NT2/D1 (cell line): ENCODE measurements around the gene CFLAR.
A peak's percentile ranks its signal among the peaks of the same experiment; 100 is the strongest.
"Not testable (repeated sequence)": the region's sequence is repeated elsewhere in the genome, so short reads cannot be mapped to it uniquely, and the experiment has no call there.

ENCODE experiments used
- DNase-seq: peaks from one replicate; pipeline ENCODE4 v3.0.0-alpha.2; 2011; ENCODE audit warnings: low read depth, low spot score
- H3K27me3 ChIP-seq: 2 replicates; pipeline ENCODE4 v1.6.0; 2011; ENCODE audit warnings: mild to moderate bottlenecking; ENCODE audit not compliant: insufficient read length, insufficient read depth
- H3K36me3 ChIP-seq: 2 replicates; pipeline ENCODE4 v1.6.1; 2011; ENCODE audit warnings: mild to moderate bottlenecking, low read length, mixed read lengths; ENCODE audit not compliant: insufficient read depth, insufficient read length
- H3K4me1 ChIP-seq: 2 replicates; pipeline ENCODE4 v1.5.1; 2011; ENCODE audit not compliant: insufficient read depth, insufficient read length
- H3K4me3 ChIP-seq: 2 replicates; pipeline ENCODE4 v1.5.1; 2011; ENCODE audit warnings: low read depth; ENCODE audit not compliant: insufficient read length
- H3K9ac ChIP-seq: 2 replicates; pipeline ENCODE4 v1.6.0; 2011; ENCODE audit warnings: low read depth; ENCODE audit not compliant: insufficient read length
- H3K9me3 ChIP-seq: 2 replicates; pipeline ENCODE4 v1.5.1; 2011; ENCODE audit warnings: mild to moderate bottlenecking, low read length; ENCODE audit not compliant: insufficient read depth
- SUZ12 ChIP-seq: IDR thresholded peaks from 2 replicates; pipeline ENCODE4 v1.6.1; 2011; ENCODE audit not compliant: insufficient read length, insufficient read depth; ENCODE audit errors: extremely low read depth
- YY1 ChIP-seq: IDR thresholded peaks from 2 replicates; pipeline ENCODE4 v1.6.1; 2011; ENCODE audit not compliant: insufficient read length, insufficient read depth
- ZNF274 ChIP-seq: IDR thresholded peaks from 2 replicates; pipeline ENCODE4 v1.6.1; 2011; ENCODE audit warnings: mild to moderate bottlenecking, low read depth, low read length

CFLAR gene

DNA sequence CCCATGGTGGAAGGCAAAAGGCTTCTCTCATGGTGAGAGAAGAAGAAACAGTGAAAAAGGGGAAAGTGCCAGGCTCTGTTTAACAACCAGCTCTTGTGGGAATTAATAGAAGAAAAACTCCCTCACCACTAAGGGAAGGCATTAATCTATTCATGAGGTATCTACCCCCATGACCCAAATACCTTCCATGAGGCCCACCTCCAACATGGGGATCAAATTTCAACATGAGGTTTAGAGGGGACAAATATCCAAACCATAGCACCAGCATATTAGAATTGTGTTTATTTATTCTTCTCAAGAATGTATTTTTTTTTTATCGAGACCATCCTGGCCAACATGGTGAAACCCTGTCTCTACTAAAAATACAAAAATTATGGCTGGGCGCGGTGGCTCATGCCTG is 4.9 kb upstream of the CFLAR start:
- H3K4me1 ChIP-seq, result peaks cover 3% of the 10 kb centered on the region
- no peak for DNase-seq
- TF ChIP-seq ZNF274, result no peak
- no peak for TF ChIP-seq YY1
- no peak for TF ChIP-seq SUZ12
- H3K27me3 ChIP-seq, result no peaks in the 10 kb centered on the region
- H3K36me3 ChIP-seq, result no peaks in the 10 kb centered on the region
- no peak overlapping the region for H3K4me3 ChIP-seq
- H3K9ac ChIP-seq, result no peak overlapping the region
- no peaks in the 10 kb centered on the region for H3K9me3 ChIP-seq

DNA sequence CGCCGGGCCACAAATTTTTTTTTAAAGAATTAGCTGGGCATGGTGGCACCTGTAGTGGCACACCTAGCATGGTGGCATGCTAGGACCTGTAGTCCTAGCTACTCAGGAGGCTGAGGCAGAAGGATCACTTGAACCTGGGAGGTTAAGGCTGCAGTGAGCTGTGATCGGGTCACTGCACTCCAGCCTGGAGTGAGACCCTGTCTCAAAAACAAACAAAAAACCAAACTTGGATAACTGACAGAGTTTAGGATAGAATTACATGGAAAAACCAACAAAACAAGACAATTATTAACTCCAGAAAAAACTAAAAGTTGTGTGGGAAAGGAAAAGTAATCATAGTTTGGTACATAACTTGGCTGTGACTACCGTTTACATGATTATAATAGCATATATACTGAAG is 1.6 kb upstream of the CFLAR start:
- no peaks in the 10 kb centered on the region for H3K36me3 ChIP-seq
- H3K9me3 ChIP-seq, result no peaks in the 10 kb centered on the region
- H3K4me1 ChIP-seq, result peaks cover 3% of the 10 kb centered on the region
- H3K4me3 ChIP-seq, result no peak overlapping the region
- no peak for DNase-seq
- no peak overlapping the region for H3K9ac ChIP-seq
- TF ChIP-seq ZNF274, result no peak
- no peak for TF ChIP-seq YY1
- TF ChIP-seq SUZ12, result no peak
- H3K27me3 ChIP-seq, result no peaks in the 10 kb centered on the region

DNA sequence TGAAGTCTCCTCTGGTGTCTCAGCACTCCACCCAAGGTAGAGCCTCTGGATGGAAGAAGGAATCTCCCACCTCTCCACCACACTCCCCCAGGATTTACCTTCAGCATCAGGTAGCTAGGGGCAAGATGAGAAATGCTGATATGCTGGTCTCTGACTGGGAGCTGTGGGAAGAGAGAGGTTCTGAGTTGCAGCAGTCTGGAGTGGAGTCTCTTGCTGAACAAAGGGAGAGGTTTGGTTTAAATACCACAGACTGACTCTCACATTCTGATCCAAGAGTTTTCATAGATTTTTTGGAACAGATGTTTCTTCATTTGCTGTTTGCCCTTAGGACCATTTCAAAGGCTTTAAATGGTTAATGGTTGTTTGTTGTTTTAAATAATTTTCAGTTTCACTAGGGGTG is 1.1 kb upstream of the CFLAR start:
- no peak for TF ChIP-seq YY1
- no peak for TF ChIP-seq SUZ12
- no peak for TF ChIP-seq ZNF274
- Histone ChIP-seq H3K36me3 (no peaks in the 10 kb centered on the region), H3K4me3 (no peak overlapping the region), H3K9ac (no peak overlapping the region), H3K9me3 (no peaks in the 10 kb centered on the region), H3K27me3 (no peaks in the 10 kb centered on the region), H3K4me1 (peaks cover 3% of the 10 kb centered on the region)
- no peak for DNase-seq

DNA sequence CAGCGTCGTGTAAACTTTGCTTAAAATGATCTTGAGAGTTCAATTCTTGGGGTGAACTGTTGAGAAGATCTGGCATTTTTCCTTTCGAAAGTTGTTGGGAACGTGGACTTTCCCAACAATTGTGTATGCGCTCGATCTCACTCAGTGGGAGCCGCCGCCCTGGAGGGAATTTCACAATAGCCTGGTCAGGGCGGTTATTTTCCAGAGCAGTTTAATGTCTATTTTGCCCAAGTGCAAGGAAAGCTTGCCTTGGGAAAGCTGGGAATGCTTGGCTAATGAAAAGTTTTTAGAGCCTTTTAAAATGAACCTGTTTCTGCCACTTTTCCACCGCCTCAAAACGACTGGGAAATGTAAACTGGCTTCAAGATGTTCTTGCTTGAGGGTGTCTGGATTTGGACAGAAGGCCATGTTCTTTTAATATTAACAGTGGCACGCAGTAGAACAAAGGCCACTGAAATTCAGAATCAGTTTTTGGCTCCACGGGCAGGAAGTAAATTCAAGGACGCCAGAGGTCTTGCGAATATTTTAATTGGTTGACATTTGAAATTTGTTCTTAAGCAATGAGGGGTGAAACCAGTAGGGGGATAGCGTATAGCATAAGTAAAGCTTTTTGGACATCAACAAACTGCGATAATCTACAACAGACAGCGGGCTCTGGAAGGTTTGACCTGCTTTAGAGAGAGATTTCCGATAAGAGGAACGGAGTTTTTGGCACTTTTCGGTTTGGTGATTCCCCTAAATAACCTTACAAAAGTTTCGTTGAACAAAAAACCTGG is 1.2 kb downstream of the CFLAR start:
- Histone ChIP-seq H3K4me3 (peak overlapping the region; percentile 85), H3K27me3 (no peaks in the 10 kb centered on the region), H3K36me3 (no peaks in the 10 kb centered on the region), H3K9me3 (no peaks in the 10 kb centered on the region), H3K9ac (peak overlapping the region; percentile 92), H3K4me1 (peaks cover 3% of the 10 kb centered on the region)
- TF ChIP-seq ZNF274 (no peak), YY1 (no peak), SUZ12 (no peak)
- DNase-seq, result no peak

DNA sequence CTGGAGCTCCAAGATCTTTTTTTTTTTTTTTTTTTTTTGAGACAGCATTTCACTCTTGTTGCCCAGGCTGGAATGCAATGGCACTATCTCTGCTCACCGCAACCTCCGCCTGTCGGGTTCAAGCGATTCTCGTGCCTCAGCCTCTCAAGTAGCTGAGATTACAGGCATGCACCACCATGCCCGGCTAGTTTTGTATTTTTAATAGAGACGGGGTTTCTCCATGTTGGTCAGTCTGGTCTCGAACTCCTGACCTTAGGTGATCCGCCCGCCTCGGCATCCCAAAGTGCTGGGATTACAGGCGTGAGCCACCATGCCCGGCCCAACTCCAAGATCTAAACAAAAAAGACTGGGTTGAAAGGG is 1.8 kb downstream of the CFLAR start:
- peak overlapping the region; percentile 92 for H3K9ac ChIP-seq
- DNase-seq, result not testable (repeated sequence)

DNA sequence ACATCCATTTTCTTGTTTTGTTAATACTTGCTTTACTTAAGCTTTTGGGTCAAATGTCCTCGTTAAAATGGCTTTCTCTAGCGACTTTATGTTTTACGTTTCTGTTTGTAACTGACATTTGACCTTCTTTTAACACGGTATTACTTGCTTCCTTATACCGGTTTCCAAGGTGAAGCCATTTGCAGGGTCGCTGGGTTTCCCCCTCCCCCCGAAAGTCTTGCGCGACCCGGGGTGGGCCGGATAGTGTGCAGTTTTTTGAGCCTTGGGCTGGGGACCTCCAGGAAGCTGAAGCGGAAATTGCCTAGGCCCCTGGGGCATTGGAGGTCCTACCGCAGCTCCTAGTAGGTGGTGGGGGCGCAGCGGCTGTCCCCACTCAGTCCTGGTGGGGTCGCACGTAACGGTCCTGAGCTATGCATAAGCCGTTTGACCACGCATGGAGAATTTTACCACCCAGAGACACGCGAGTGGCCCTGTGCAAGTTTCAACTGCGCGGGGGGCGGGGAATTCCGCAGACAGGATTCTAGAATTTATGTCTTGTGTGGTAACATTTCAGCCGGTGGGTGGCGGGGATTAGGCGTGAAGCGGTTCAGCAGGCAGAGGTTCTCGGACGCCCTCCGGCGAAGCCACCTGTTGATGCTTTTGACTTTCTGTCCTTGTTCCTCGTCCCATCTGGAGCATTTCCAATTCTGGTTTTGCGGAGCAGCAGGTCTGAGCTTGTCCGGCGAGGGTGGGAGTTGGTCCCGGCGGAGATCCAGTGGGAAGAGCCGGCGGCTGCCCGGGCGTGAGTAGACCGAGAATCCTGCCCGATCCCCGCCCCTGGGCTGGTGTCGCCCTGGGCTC is 2.4 kb downstream of the CFLAR start:
- Histone ChIP-seq H3K9me3 (no peaks in the 10 kb centered on the region), H3K36me3 (no peaks in the 10 kb centered on the region), H3K27me3 (no peaks in the 10 kb centered on the region), H3K9ac (peak overlapping the region; percentile 80), H3K4me1 (peaks cover 3% of the 10 kb centered on the region), H3K4me3 (peak overlapping the region; percentile 62)
- TF ChIP-seq SUZ12 (no peak), YY1 (no peak), ZNF274 (no peak)
- DNase-seq, result peak; percentile 44

More for the DNA sequence above, 1.8 kb downstream of the CFLAR start:
- H3K36me3 ChIP-seq, H3K27me3 ChIP-seq, H3K9me3 ChIP-seq, H3K4me1 ChIP-seq: not testable (repeated sequence)
- peak overlapping the region; percentile 85 for H3K4me3 ChIP-seq

DNA sequence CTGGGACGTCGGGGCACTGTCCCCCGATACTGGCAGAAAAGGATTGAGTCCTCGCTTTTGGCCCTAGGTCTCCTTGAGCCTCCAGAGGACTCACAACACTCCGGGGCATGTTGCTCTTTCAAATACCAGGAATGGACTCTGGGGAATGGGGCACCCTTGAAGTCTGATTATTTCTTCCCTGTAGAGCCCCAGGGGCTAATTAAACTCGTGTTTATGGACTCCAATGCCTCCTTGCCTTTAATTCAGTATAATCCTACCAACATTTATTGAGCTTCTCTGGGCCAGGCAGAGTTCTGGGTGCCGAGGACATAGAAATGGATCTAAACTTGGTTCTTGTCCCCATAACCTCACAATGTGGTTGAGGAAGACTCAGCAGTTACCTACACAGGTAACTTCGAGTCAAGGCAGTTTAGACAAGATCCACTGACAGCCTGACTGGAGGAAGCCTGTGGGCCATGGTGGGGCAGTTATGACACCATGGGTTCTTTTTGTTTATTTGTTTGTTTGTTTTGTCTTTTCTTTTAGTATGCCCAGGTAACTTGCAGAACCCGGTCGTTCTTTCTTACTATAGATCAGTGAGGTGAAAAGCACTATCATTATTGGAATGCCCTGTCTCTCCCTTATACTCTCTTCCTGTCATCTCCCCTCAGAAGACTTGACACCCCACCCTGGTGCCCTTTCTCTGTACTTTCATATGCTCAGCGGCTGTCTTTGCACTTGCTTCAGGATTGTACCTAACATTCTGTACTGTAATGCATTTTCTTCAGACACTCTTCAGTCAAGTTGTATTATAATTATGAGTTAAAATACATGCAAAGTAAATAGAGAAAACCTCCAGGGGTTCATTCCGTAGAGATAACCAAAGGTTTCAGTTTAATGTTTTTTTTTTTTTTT is 3.2 kb downstream of the CFLAR start:
- no peak for TF ChIP-seq YY1
- no peak for DNase-seq
- Histone ChIP-seq H3K4me3 (peak overlapping the region; percentile 62), H3K9ac (peak overlapping the region; percentile 80), H3K4me1 (peaks cover 3% of the 10 kb centered on the region), H3K9me3 (no peaks in the 10 kb centered on the region), H3K27me3 (no peaks in the 10 kb centered on the region), H3K36me3 (no peaks in the 10 kb centered on the region)
